Smooth muscle cell (in vitro differentiated cells): Measurements from ENCODE around the gene NDUFAF8. TPM values are rescaled to one million over a fixed set of nuclear protein-coding genes. Genes with fewer than 3 reads are reported as not detected.

Experiments
- DNase-seq: peaks from one replicate; lab custom pipeline; 2025; ENCODE audit not compliant: unreplicated experiment; lab: John Stamatoyannopoulos, UW
- H2AFZ ChIP-seq: fragments of 200-600 bp; sonication (generic); 2 replicates; pipeline ENCODE4 v1.6.0; 2016; ENCODE audit warnings: antibody characterized with exemption, low read depth, mild to moderate bottlenecking
- H3F3A ChIP-seq: fragments of 200-600 bp; sonication (generic); 2 replicates; pipeline ENCODE4 v1.6.0; 2017; ENCODE audit warnings: antibody characterized with exemption, low read depth
- H3K27ac ChIP-seq: fragments of 200-600 bp; sonication (generic); 2 replicates; pipeline ENCODE4 v1.5.1; 2016; ENCODE audit warnings: low read depth, mild to moderate bottlenecking
- H3K27me3 ChIP-seq: fragments of 200-600 bp; sonication (generic); 2 replicates; pipeline ENCODE4 v1.6.1; 2016; ENCODE audit warnings: low read depth, mild to moderate bottlenecking
- H3K36me3 ChIP-seq: fragments of 200-600 bp; sonication (generic); 2 replicates; pipeline ENCODE4 v1.5.1; 2016; ENCODE audit warnings: low read depth
- H3K4me1 ChIP-seq: fragments of 200-600 bp; sonication (generic); 2 replicates; pipeline ENCODE4 v1.5.1; 2016; ENCODE audit warnings: low read depth
- H3K4me2 ChIP-seq: fragments of 200-600 bp; sonication (generic); 2 replicates; pipeline ENCODE4 v1.6.0; 2016; ENCODE audit warnings: mild to moderate bottlenecking
- H3K4me3 ChIP-seq: fragments of 200-600 bp; sonication (generic); 2 replicates; pipeline ENCODE4 v1.5.1; 2016; ENCODE audit warnings: mild to moderate bottlenecking
- H3K79me2 ChIP-seq: fragments of 200-600 bp; sonication (generic); 2 replicates; pipeline ENCODE4 v1.6.0; 2016; ENCODE audit warnings: low read depth, mild to moderate bottlenecking
- H3K9ac ChIP-seq: fragments of 200-600 bp; sonication (generic); 2 replicates; pipeline ENCODE4 v1.6.0; 2016; ENCODE audit warnings: low read depth
- H3K9me3 ChIP-seq: fragments of 200-600 bp; sonication (generic); replicated peaks from 2 replicates; pipeline ENCODE4 v1.5.1; 2016; ENCODE audit warnings: low read depth
- H4K20me1 ChIP-seq: fragments of 200-600 bp; sonication (generic); 2 replicates; pipeline ENCODE4 v1.6.0; 2016; ENCODE audit warnings: low read depth
- CTCF ChIP-seq: fragments of 200-600 bp; sonication (generic); IDR thresholded peaks from 2 replicates; pipeline ENCODE4 v1.5.1; 2017; ENCODE audit warnings: borderline replicate concordance, mild to moderate bottlenecking, antibody characterized with exemption; ENCODE audit not compliant: insufficient read depth, poor library complexity, severe bottlenecking
- WGBS: methylation state at CpG from one replicate; pipeline ENCODE4 v1.1.7; 2016; ENCODE audit warnings: low lambda C conversion rate; 5-methylcytosine and 5-hydroxymethylcytosine counted together
- polyA plus RNA-seq: library from polyadenylated mRNA; unstranded; fragments of >200 nt; fragmentation: Nextera tagmentation; extraction: Ambion mirVana; gene quantifications from 2 replicates; pipeline ENCODE4 v1.2.1, GENCODE V29; 2016
- total RNA-seq: library from RNA; depleted of rRNA; stranded (reverse); fragments of >200 nt; gene quantifications from 2 replicates; pipeline ENCODE4 v1.2.3, GENCODE V29; 2014

NDUFAF8 gene
- total and polyA plus RNA-seq, 2 experiments from 2014 or later: 60.6 to 111 TPM

- no peak overlapping the region for H3K9ac ChIP-seq
- no peak for DNase-seq
Measured at GRCh38 chr17:81204578-81204977, 34.5 kb upstream of the NDUFAF8 start.

DNA sequence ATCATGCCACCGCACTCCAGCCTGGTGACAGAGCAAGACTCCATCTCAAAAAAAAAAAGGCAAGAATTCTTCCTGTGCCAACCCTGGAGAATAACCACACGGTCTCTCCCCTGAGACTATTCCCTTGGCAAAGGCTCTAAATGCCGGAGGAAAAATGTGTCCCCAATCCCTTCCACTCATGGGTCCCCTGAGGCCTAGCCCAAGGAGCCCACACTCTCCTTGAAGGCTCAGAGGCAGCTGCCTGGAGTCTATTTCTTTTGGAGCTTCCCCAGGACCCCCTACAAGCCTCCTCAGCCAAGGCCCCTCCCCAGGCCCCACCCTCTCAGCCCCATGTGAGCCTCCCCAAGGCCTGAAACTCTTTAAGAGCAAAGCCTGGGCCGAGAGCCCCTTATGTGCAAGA lies 33.0 kb upstream of the NDUFAF8 start:
- Histone ChIP-seq H3K4me1 (no peaks in the 10 kb centered on the region), H3K4me3 (no peak overlapping the region)
- WGBS: 92% methylated on average over 4 of the region's 4 CpGs

More at GRCh38 chr17:81204578-81204977, 34.5 kb upstream of the NDUFAF8 start:
- no peaks in the 10 kb centered on the region for H3K4me1 ChIP-seq
- TF ChIP-seq CTCF: no peak
- no peaks in the 10 kb centered on the region for H3K79me2 ChIP-seq
- H3K36me3 ChIP-seq: no peaks in the 10 kb centered on the region
- no peaks in the 10 kb centered on the region for H3F3A ChIP-seq
- WGBS: 92% methylated on average over 10 of the region's 10 CpGs
- no peaks in the 10 kb centered on the region for H3K27me3 ChIP-seq
- no peak overlapping the region for H3K4me3 ChIP-seq
- no peaks in the 10 kb centered on the region for H3K9me3 ChIP-seq
- H2AFZ ChIP-seq: no peak overlapping the region
- no peak overlapping the region for H3K4me2 ChIP-seq
- H4K20me1 ChIP-seq: no peaks in the 10 kb centered on the region
- H3K27ac ChIP-seq: no peak overlapping the region

GRCh38 chr17:81206657-81207056 lies 32.5 kb upstream of the NDUFAF8 start:
- TF ChIP-seq CTCF: no peak

More for the DNA sequence above, 33.0 kb upstream of the NDUFAF8 start:
- Histone ChIP-seq H3K9ac (no peak overlapping the region), H3F3A (no peaks in the 10 kb centered on the region), H3K9me3 (no peaks in the 10 kb centered on the region), H2AFZ (no peak overlapping the region), H4K20me1 (peaks cover 5% of the 10 kb centered on the region), H3K79me2 (no peaks in the 10 kb centered on the region), H3K27ac (no peak overlapping the region), H3K4me2 (no peak overlapping the region), H3K27me3 (no peaks in the 10 kb centered on the region), H3K36me3 (no peaks in the 10 kb centered on the region)
- TF ChIP-seq CTCF: no peak
- no peak for DNase-seq

More at GRCh38 chr17:81206657-81207056, 32.5 kb upstream of the NDUFAF8 start:
- Histone ChIP-seq H3K4me2 (no peak overlapping the region), H3K4me1 (no peaks in the 10 kb centered on the region), H3K79me2 (no peaks in the 10 kb centered on the region), H3K36me3 (no peaks in the 10 kb centered on the region), H3K27ac (no peak overlapping the region), H3F3A (no peaks in the 10 kb centered on the region), H2AFZ (no peak overlapping the region), H3K4me3 (no peak overlapping the region), H4K20me1 (peaks cover 9% of the 10 kb centered on the region), H3K27me3 (no peaks in the 10 kb centered on the region), H3K9me3 (no peaks in the 10 kb centered on the region), H3K9ac (no peak overlapping the region)
- DNase-seq: no peak
- 92% methylated on average over 12 of the region's 12 CpGs for WGBS
